ENCODE results near the gene MSI2. TPM values are rescaled to one million over a fixed set of nuclear protein-coding genes. Genes with fewer than 3 reads are reported as not detected.

The MSI2 gene
- total and polyA plus RNA-seq, 12 donors, result 25.5 to 135 (median 121) TPM

GRCh38 chr17:57631871-57632270 is 375.5 kb downstream of the MSI2 start:
- Histone ChIP-seq H3K27me3 (no peaks in the 10 kb centered on the region), H3K36me3 (peaks cover 0 to 42% (median 0%) of the 10 kb centered on the region in 9 donors), H3K4me3 (no peak overlapping the region), H3K9me3 (no peaks in the 10 kb centered on the region), H3K27ac (no peak overlapping the region), H3K4me1 (peaks cover 0 to 10% (median 3%) of the 10 kb centered on the region in 9 donors)
- intact Hi-C loops (cut with DNase I), result no loop called here
- no peak for DNase-seq
- no peak for TF ChIP-seq CTCF (IDR thresholded peaks at IDR 0.05)
- WGBS, 2 donors, result 87 to 88% methylated on average over 6 of the region's 6 CpGs
- no peak for ATAC-seq

- ATAC-seq, result no peak
- no peak for TF ChIP-seq CTCF (IDR thresholded peaks at IDR 0.05)
- no peak overlapping the region for H3K27ac ChIP-seq
- H3K27me3 ChIP-seq, result no peaks in the 10 kb centered on the region
- no peaks in the 10 kb centered on the region for H3K9me3 ChIP-seq
- peaks cover 0 to 41% (median 0%) of the 10 kb centered on the region in 9 donors for H3K36me3 ChIP-seq
- DNase-seq, result no peak
- 88 to 90% methylated on average over 5 of the region's 5 CpGs for WGBS, 2 donors
- H3K4me3 ChIP-seq, result no peak overlapping the region
- H3K4me1 ChIP-seq, result peaks cover 0 to 10% (median 0%) of the 10 kb centered on the region in 9 donors
- intact Hi-C loops (cut with DNase I), result no loop called here
Measured at GRCh38 chr17:57632294-57632693, 376.0 kb downstream of the MSI2 start.

- DNase-seq, result no peak
- intact Hi-C loops (cut with DNase I), result no loop called here
- no peaks in the 10 kb centered on the region for H3K9me3 ChIP-seq
- 93 to 96% methylated on average over 14 of the region's 14 CpGs for WGBS, 2 donors
- no peak for ATAC-seq
- no peaks in the 10 kb centered on the region for H3K27me3 ChIP-seq
- peaks cover 0 to 10% (median 0%) of the 10 kb centered on the region in 9 donors for H3K4me1 ChIP-seq
- no peak overlapping the region for H3K4me3 ChIP-seq
- H3K27ac ChIP-seq, result no peak overlapping the region
- peaks cover 0 to 35% (median 0%) of the 10 kb centered on the region in 9 donors for H3K36me3 ChIP-seq
- no peak for TF ChIP-seq CTCF (IDR thresholded peaks at IDR 0.05)
Measured at GRCh38 chr17:57633236-57633635, 376.9 kb downstream of the MSI2 start.

- ATAC-seq (no peak), DNase-seq (no peak)
- Histone ChIP-seq H3K4me3 (no peak overlapping the region), H3K4me1 (peaks cover 0 to 5% (median 0%) of the 10 kb centered on the region in 9 donors), H3K27me3 (no peaks in the 10 kb centered on the region), H3K36me3 (peaks cover 0 to 31% (median 0%) of the 10 kb centered on the region in 9 donors), H3K27ac (no peak overlapping the region), H3K9me3 (no peaks in the 10 kb centered on the region)
- 88 to 89% methylated on average over 4 of the region's 4 CpGs for WGBS, 2 donors
- intact Hi-C loops (cut with DNase I), result no loop called here
- TF ChIP-seq CTCF (IDR thresholded peaks at IDR 0.05), result no peak
Measured at GRCh38 chr17:57634713-57635465, 378.6 kb downstream of the MSI2 start.
